Measurements from ENCODE around the gene DCUN1D2.

DNA sequence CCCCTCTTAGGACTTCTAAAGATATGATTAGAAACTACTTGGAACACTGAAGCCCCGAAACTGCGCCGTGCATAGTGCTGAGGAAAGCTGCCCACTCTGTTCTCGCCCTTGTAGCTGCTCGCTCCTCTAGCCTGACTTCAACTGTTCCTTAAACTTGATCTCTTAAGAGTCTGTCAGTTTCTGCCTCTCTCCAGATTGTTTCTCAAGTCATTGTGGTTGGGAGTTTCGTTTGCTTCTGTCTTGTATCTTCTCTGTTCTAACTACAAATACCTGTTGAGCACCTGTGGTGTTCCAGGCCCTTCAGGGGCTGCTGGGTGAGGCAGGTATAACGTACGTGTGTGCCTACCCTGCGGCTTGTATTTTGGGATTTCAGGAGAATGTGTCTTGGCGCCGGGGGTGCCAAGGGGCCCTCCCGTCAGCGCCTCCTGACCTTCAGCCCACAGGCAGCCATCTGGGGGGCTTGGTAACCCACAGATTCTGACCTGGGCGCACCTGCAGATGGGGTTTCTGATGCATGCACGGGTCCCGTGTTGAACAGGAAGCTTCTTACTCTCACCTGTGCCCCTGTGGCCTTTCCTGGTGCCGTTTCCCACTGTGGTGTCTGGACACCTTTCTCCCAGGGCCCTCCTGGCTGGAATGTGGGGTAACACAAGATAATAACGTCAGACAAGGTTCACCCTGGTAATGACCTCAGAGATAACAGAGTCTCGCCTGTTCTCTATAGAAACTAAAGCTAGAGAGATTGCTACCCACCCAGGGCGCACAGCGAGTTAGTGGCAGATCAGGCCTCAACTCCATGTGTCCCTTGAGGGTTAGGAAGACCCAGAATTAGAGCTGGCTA, 17.2 kb upstream of the DCUN1D2 start:
- TF ChIP-seq, protein P1, sequence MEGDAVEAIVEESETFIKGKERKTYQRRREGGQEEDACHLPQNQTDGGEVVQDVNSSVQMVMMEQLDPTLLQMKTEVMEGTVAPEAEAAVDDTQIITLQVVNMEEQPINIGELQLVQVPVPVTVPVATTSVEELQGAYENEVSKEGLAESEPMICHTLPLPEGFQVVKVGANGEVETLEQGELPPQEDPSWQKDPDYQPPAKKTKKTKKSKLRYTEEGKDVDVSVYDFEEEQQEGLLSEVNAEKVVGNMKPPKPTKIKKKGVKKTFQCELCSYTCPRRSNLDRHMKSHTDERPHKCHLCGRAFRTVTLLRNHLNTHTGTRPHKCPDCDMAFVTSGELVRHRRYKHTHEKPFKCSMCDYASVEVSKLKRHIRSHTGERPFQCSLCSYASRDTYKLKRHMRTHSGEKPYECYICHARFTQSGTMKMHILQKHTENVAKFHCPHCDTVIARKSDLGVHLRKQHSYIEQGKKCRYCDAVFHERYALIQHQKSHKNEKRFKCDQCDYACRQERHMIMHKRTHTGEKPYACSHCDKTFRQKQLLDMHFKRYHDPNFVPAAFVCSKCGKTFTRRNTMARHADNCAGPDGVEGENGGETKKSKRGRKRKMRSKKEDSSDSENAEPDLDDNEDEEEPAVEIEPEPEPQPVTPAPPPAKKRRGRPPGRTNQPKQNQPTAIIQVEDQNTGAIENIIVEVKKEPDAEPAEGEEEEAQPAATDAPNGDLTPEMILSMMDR (conservative IDR thresholded peaks at IDR 0.05): no peak
- TF ChIP-seq EZH2 (IDR thresholded peaks at IDR 0.05; ENCODE audit: low read depth): no peak
